ENCODE data around the gene PIK3C2B.
A peak's percentile ranks its signal among the peaks of the same experiment; 100 is the strongest.
"Not testable (repeated sequence)": the region's sequence is repeated elsewhere in the genome, so short reads cannot be mapped to it uniquely, and the experiment has no call there.

The PIK3C2B gene

DNA sequence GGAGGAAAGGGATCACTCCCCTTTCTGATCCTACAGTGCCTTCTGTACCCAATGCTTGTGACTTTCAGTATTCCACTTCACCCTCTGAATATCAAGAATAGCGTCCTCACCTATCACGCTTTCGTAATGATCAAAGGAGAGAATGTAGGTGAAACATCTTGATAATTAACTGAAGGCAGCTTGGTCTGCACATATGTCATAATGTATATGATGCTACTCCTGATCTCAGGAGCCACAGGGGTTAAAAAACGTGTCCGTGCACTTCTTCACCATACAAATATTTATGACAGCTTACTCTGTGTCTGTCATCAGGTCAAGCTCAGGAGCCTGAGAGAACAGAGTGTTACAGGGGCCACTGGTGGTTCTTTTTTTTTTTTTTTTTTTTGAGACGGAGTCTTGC is 1.2 kb upstream of the PIK3C2B start:
- ATAC-seq = no peak
- Mint-ChIP-seq H3K4me3 (peak overlapping the region; percentile 70), H3K27ac (peak overlapping the region; percentile 81), H3K9me3 (no peaks in the 10 kb centered on the region), H3K4me1 (peaks cover 60% of the 10 kb centered on the region), H3K27me3 (no peaks in the 10 kb centered on the region), H3K36me3 (no peaks in the 10 kb centered on the region)

DNA sequence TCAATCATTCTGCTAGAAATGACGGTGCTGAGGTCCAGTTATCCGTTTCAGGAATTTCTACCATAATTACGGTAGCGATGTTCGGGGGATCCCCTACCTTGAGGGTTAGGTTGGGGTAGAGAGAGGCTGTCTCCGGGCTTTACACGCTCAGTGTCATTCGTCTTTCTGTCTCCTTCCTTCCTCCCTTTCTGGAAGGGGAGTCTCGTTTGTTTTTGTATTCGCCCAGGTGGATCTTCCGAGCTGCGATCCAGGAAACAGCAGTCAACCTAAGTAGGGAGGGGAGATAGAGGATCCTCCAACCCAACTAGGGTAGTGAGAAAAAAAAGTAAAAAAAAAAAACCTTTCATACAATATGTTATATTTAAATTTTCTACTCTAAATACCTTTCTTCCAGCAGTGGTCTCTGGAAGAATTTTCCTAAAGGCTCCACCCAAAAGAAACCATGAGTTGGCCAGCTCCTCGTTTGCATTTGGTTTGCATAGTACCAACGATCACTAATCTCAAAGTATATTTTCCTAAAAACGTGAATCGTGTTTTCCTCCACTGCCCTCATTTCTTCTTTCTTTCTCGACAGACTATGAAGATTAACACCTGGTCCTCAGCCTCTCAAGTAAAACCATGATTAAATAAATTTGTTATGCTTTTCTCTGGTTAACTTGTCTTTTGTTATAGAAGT is 611 bp upstream of the PIK3C2B start:
- peak overlapping the region; percentile 93 for H3K4me3 Mint-ChIP-seq
- H3K36me3 Mint-ChIP-seq = peaks cover 2% of the 10 kb centered on the region
- H3K27ac Mint-ChIP-seq = peak overlapping the region; percentile 81
- peaks cover 63% of the 10 kb centered on the region for H3K4me1 Mint-ChIP-seq
- no peaks in the 10 kb centered on the region for H3K9me3 Mint-ChIP-seq
- H3K27me3 Mint-ChIP-seq = no peaks in the 10 kb centered on the region
- ATAC-seq = peak; percentile 60

DNA sequence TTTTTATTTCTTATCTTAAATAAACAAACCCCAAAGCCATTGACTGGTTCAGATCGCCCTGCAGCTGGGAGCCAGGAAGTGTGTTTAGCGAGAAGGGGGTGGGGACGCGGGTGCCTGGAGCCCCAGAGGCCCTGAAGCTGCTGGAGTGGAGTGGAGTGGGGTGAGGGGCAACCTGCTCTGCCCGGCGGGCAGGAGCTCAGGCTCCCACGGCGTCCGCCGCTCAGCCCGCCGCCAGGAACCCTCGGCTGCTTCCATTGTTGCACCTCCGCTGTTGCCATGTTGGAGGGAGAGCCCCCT is 673 bp downstream of the PIK3C2B start:
- H3K27ac Mint-ChIP-seq = peak overlapping the region; percentile 81
- ATAC-seq = peak; percentile 63
- no peaks in the 10 kb centered on the region for H3K9me3 Mint-ChIP-seq
- peaks cover 14% of the 10 kb centered on the region for H3K36me3 Mint-ChIP-seq
- H3K4me1 Mint-ChIP-seq = peaks cover 67% of the 10 kb centered on the region
- peak overlapping the region; percentile 93 for H3K4me3 Mint-ChIP-seq
- no peaks in the 10 kb centered on the region for H3K27me3 Mint-ChIP-seq

DNA sequence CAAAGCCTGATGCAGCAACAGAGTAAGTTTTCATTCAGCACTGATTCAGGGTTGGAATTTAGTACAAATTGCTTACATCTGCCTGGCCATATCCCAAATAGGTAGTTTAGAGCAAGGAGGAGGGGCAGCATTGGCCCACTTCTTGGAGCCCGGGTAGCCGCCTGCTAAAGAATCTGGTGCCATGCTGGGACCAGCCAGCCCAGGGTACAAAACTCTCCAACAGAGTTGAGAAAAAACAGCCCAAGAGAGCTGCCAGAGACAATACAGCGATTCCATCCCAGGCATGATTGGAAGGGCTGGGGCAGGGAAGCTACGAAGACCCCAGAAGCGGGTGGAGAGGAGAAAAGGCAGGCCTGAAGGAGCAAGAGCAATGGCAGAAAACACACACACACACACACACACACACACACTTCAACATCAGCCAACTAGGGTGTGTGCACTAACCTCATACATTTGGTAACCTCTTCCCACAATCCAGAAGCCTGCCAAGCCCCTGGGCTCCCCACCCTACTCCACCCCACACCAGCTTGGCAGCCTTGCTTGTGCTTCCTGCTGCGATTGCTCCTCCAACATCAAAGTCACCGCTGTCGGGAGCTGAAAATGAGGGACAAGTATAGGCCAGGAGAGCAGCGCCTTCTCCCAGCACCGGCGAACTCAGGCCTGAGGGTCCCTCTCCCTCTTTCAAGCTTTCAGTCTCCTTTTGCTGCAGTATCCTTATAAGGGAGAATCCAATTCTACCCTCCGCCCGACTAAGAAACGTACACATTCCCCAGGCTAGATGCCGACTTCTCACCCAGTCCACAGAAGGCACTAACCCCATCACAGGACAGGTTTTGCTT is 1.2 kb downstream of the PIK3C2B start:
- Mint-ChIP-seq H3K27me3 (no peaks in the 10 kb centered on the region), H3K4me1 (peaks cover 67% of the 10 kb centered on the region), H3K4me3 (peak overlapping the region; percentile 93), H3K36me3 (peaks cover 18% of the 10 kb centered on the region), H3K9me3 (no peaks in the 10 kb centered on the region), H3K27ac (peak overlapping the region; percentile 81)
- ATAC-seq = no peak

DNA sequence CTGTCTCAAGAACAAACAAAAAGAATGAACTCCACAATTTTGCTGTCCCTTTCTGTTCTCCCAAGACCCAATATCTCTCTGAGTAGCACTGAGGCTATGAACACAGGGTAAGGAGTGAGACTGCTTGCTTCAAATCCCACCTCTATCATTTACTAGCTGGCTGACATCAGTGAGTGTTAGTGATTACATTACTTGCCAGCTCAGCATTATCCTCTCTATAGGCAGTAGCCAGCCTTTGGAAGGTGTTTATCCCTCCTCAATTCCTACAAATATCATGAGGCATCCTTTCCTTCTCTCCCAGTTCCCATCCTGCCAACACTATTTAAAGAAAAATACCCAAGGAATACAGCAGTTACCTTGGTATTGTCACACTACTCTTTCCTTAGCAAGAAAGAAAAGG is 3.0 kb downstream of the PIK3C2B start:
- peaks cover 65% of the 10 kb centered on the region for H3K4me1 Mint-ChIP-seq
- peak overlapping the region; percentile 93 for H3K4me3 Mint-ChIP-seq
- ATAC-seq = no peak
- peaks cover 3% of the 10 kb centered on the region for H3K9me3 Mint-ChIP-seq
- peak overlapping the region; percentile 81 for H3K27ac Mint-ChIP-seq
- H3K27me3 Mint-ChIP-seq = no peaks in the 10 kb centered on the region
- H3K36me3 Mint-ChIP-seq = peaks cover 25% of the 10 kb centered on the region

DNA sequence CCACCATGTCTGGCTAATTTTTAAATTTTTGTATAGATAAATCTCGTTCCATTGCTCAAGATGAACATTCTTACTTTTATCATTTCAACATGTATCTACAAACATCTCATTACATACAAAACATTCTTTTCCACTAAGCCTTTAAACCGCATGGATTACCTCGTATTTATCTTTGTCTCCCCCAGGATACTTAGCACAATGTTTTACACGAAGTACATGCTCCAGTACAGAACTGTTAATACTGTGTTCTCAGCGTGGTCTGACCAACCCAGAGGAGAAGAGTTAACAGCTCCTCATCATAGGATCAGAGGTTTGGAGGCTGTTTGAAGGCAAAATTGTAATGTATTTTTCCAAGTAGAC is 7.4 kb downstream of the PIK3C2B start:
- peaks cover 36% of the 10 kb centered on the region for H3K36me3 Mint-ChIP-seq
- no peaks in the 10 kb centered on the region for H3K27me3 Mint-ChIP-seq
- H3K9me3 Mint-ChIP-seq = peaks cover 3% of the 10 kb centered on the region
- peaks cover 72% of the 10 kb centered on the region for H3K4me1 Mint-ChIP-seq
- no peak for ATAC-seq
- H3K27ac Mint-ChIP-seq = no peak overlapping the region
- no peak overlapping the region for H3K4me3 Mint-ChIP-seq

DNA sequence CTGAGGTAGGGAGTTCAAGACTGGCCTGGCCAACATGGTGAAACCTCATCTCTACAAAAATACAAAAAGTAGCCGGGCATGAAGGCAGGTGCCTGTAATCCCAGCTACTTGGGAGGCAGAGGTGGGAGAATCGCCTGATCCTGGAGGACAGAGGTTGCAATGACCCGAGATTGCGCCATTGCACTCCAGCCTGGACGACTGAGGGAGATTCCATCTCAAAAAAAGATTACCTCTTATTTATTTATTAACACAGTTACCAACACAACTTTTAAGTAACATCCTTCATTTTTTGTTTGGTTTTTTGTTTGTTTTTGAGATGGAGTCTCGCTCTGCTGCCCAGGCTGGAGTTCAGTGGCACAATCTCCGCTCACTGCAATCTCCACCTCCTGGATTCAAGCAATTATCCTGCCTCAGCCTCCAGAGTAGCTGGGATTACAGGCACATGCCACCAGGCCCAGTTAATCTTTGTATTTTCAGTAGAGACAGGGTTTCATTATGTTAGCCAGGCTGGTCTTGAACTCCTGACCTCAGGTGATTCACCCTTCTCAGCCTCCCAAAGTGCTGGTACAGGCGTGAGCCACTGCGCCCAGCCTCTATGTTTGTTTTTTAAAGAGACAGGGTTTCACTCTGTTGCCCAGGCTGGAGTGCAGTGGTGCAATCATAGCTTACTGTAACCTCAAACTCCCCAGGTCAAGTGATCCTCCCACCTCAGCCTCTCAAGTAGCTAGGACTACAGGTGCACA is 7.9 kb downstream of the PIK3C2B start:
- not testable (repeated sequence) for H3K4me3 Mint-ChIP-seq, H3K9me3 Mint-ChIP-seq, H3K27me3 Mint-ChIP-seq, H3K27ac Mint-ChIP-seq, ATAC-seq
- Mint-ChIP-seq H3K36me3 (peaks cover 36% of the 10 kb centered on the region), H3K4me1 (peaks cover 72% of the 10 kb centered on the region)

DNA sequence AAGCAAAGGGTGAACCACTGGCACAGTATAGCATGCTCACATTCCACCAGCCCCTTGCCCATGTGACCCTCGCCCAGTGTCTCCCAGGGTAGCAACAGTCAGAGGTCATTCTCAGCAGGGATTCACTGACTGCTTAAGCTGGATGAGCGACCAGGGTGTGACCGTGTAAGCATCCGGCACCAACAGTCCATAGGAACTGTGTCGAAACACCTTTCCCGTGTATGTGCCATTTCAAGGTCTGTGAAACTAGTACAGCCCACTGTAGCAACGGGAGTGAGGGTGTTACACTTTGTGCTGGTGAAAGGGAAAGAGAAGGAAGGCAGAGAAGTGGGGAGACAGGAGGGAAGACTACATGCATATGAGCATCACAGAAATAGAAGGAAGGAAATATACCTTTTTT is 10.8 kb downstream of the PIK3C2B start:
- Mint-ChIP-seq H3K9me3 (peaks cover 3% of the 10 kb centered on the region), H3K27ac (peak overlapping the region; percentile 98), H3K36me3 (peaks cover 22% of the 10 kb centered on the region), H3K4me3 (no peak overlapping the region), H3K4me1 (peaks cover 80% of the 10 kb centered on the region), H3K27me3 (no peaks in the 10 kb centered on the region)
- ATAC-seq = no peak

DNA sequence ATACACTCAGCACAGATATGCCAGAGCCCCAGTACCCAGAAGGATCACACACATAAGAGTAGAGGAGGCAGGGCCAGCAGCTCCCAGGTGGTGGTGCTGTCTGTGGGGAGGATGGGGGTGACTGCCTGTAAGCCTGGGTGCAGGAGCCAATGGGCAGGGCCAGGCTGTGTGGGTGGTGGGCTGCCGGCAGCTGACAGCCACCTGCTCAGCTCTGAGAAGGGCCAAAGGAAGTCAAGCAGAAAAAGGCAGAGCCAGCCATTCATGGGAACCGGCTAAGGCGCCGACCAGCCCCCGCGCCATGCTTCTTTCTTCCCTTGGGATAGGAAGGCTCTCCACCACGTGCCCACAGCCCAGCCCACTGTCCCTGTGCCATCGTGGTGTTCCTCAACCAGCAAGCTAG is 14.1 kb downstream of the PIK3C2B start:
- no peaks in the 10 kb centered on the region for H3K9me3 Mint-ChIP-seq
- peaks cover 11% of the 10 kb centered on the region for H3K36me3 Mint-ChIP-seq
- H3K27ac Mint-ChIP-seq = peak overlapping the region; percentile 98
- peak overlapping the region; percentile 62 for H3K4me3 Mint-ChIP-seq
- peak; percentile 89 for ATAC-seq
- H3K27me3 Mint-ChIP-seq = no peaks in the 10 kb centered on the region
- H3K4me1 Mint-ChIP-seq = peaks cover 99% of the 10 kb centered on the region

DNA sequence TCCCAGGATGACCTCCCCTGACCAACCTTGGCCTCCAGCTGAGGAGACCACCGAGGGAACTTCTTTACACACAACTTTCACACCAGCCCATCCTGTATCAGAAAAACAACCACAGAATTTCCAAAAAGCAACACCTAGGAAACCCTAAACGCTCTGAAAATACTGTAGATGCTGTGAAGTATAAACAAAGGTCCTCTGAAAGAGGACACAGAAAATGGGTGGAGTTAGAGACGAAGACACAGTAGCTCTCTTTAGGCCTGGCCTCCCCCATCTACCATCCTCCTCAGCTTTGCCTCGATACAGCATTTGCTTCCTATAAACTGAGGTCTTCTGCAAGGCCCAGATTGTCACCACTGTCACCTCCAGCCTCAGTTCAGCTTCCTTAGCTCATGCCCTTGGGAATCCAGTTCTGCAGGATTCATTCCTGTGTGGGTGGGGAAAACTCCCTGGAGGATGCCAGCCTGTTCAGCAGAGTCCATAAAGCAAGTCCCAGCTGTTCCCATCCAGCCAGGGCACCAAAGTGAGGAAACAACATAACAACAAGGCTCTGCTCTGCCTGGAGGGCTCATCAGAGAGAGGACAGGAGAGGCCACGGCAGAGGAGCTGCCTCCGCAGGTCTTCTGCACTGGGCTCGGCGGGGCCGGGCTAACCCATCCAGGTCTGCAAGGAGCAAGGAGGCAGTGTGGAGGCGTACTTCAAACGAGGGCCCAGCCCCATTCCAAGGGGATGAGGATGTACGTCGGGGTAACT is 15.0 kb downstream of the PIK3C2B start:
- Mint-ChIP-seq H3K4me3 (peak overlapping the region; percentile 11), H3K36me3 (peaks cover 11% of the 10 kb centered on the region), H3K9me3 (no peaks in the 10 kb centered on the region), H3K4me1 (peaks cover 99% of the 10 kb centered on the region), H3K27ac (peak overlapping the region; percentile 98), H3K27me3 (no peaks in the 10 kb centered on the region)
- ATAC-seq = no peak

DNA sequence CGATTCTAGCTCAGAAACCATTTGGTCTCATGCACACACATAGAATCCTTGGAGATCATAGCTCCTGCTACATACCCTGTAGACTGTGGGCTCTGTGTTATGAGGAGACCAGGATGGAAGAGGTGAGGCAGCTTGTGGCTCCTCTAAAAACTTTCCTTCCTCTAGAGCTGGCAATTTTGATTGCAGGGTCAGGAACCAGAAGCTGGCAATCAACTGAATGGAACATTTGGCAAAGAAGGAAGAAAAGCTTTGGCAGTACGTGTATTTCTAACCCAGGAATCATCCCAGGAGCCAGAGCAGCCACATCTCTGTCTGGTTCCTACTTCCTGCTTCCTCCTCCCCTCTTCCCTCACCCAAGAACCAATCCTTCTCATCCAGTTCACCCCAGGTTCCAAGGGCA is 15.7 kb downstream of the PIK3C2B start:
- peaks cover 14% of the 10 kb centered on the region for H3K36me3 Mint-ChIP-seq
- H3K9me3 Mint-ChIP-seq = no peaks in the 10 kb centered on the region
- peak overlapping the region; percentile 98 for H3K27ac Mint-ChIP-seq
- H3K4me3 Mint-ChIP-seq = no peak overlapping the region
- no peaks in the 10 kb centered on the region for H3K27me3 Mint-ChIP-seq
- ATAC-seq = no peak
- peaks cover 99% of the 10 kb centered on the region for H3K4me1 Mint-ChIP-seq

DNA sequence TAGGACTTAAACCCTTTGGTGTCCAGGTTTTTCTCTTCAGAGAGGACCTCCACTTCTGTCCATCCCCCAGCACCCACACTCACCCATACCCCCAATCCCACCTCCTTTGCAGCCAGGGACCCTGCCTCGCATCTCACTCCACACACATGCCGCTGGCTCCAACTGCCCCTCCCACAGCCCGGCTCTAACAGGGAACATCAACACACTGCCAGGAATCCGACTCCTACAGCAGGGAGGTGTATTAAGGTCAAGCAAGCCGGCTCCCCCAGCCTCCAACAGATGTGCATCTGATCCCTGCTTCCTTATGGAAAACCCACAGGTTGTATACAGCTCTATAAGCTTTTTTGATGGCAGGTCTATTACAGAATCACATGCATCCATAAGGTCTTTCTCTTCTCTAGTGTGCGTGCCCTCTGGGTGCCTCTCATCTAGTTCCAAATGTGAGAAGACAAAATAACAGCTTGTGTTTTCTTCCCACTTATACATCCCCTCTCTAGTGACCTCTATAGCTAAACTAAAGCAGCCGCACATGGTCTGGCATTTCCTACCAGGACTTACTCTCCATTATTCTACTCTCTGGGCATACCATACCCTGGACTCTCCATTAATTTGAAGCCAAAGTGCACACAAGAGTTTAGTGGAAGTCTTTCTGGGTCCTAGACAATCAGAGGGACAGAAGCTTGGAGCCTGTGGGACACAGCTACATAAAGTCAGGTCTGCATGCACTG is 16.3 kb downstream of the PIK3C2B start:
- ATAC-seq = no peak
- Mint-ChIP-seq H3K4me3 (no peak overlapping the region), H3K27me3 (no peaks in the 10 kb centered on the region), H3K4me1 (peaks cover 99% of the 10 kb centered on the region), H3K9me3 (no peaks in the 10 kb centered on the region), H3K36me3 (peaks cover 10% of the 10 kb centered on the region), H3K27ac (peak overlapping the region; percentile 98)

DNA sequence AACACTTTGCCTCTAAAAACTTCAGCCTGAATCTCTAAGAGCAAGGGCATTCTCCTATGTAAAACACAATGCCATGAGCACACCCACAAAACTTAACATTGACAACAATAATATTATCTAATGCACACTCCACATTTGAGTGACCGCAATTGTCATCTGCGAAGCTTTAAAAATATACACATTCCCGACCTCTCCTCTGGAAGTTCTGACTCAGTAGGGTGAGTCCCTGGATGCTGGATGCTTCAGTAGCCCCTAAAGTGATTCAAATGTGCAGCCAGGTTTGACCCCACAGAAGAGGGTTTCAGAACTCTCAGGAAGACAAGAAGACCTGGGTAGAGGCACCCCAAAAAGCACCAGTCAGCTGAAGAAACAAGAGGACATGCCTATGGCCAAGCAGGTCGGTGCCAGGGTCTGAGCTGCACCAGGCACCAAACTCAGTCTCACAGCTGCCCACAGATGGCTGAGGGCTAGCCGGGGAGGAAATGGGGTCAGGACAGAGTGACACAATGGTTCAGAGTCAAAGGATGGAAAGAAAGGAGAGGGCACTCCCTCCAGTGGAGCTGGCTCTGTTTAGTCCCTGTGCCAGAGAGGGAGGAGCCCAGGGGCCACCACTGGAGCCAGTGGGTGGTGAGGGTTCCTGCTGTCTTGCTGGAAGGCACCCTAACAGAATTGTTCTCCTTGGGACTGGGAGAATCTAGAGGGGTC is 17.4 kb downstream of the PIK3C2B start:
- peaks cover 10% of the 10 kb centered on the region for H3K36me3 Mint-ChIP-seq
- H3K27me3 Mint-ChIP-seq = no peaks in the 10 kb centered on the region
- no peaks in the 10 kb centered on the region for H3K9me3 Mint-ChIP-seq
- ATAC-seq = no peak
- peaks cover 88% of the 10 kb centered on the region for H3K4me1 Mint-ChIP-seq
- H3K27ac Mint-ChIP-seq = peak overlapping the region; percentile 98
- H3K4me3 Mint-ChIP-seq = peak overlapping the region; percentile 24

DNA sequence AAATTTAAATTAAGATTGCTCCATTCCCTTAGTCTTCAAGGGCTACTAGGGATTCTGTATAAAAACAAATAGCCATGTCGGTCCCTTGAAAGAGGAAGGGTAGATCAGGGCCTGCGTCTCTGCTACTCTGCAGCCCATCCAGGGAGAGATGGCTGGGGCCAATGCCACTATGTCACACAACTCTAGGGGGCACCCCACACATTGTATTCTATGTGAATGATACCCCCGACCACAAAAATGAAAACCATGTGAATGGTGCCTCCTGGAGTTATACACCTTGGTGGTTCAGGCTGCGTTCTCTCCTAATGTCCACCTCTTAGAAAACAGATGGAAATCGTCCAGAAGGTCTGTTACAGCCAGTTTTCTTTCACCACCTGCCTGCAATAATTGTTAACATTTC is 18.0 kb downstream of the PIK3C2B start:
- peaks cover 10% of the 10 kb centered on the region for H3K36me3 Mint-ChIP-seq
- H3K4me3 Mint-ChIP-seq = no peak overlapping the region
- no peaks in the 10 kb centered on the region for H3K9me3 Mint-ChIP-seq
- no peaks in the 10 kb centered on the region for H3K27me3 Mint-ChIP-seq
- no peak for ATAC-seq
- peak overlapping the region; percentile 98 for H3K27ac Mint-ChIP-seq
- peaks cover 81% of the 10 kb centered on the region for H3K4me1 Mint-ChIP-seq

Measured in stimulated activated memory B cell treated with anti-CD40 and anti-IgM and Interleukin-4, amounts not matched to agents 10 μg/mL and 1 μg/mL and 100 μg/mL, for 72 hours (primary cell).